HG03135 (cell line): ENCODE data around the gene LPAR3.

ENCODE experiments used
- ATAC-seq: cut with Tn5 transposase; IDR thresholded peaks from one replicate; pipeline ENCODE4 v1.9.1; 2021; ENCODE audit warnings: mild to moderate bottlenecking, moderate library complexity; ENCODE audit not compliant: unreplicated experiment

The LPAR3 gene

DNA sequence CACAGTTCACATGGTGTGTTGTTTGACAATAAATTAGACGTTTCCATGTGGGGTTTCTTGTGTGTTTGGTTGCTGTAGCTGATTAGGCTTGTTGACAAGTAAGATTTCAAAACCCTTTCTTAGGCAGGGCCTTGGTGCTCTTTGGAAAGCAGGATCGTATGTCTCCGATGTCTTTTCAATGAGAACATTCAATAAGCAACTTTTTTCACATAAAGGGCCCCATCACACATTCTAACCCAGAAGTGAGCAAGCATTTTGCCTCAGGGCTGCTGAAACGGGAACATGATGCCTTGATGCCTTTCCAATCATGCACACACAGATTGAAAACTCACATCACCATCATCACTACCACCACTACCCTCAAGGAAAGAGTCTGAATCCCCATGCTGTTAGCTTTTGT lies 33.1 kb downstream of the LPAR3 start:
- no peak for ATAC-seq

DNA sequence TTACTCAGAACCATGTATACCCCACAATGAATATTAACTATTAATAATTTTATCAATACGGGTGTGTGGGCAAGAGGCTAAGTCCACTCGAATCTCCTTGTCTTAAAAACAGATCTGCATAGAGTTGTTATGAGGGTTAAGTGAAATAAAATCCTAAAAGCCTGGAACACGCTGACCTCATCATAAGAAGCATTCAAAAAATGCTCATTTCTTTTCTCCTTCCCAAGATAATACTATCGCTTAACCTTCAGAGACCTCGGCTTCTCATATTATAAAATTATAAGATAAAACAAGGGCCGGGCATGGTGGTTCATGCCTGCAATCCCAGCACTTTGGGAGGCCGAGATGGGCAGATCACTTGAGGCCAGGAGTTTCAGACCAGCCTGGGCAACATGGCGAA lies 35.1 kb downstream of the LPAR3 start:
- ATAC-seq = no peak

DNA sequence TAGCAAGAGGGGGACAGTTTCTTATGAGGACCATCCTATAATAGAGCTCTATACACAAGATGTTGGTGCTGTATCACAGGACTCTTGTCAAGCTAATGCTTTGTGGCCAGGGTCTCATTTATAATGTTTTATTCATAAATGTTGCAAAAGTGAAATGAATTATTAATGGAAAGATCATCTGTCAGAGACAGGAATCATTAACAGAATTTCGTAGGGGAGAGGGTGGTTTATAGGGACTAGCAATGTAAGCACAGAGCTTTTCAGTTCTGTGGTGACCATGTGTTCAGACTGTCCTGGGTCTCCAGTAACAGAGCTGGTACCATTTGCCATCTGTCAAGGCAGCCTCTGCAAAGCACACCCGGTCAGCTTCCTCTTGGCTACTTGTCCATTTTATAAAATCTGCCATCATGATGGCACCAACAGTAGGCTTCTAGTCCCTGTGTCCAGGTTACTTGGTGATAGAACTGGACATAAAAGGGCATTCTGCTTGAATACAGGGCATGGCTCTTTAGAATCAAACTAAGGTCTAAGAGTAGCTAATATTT lies 36.2 kb downstream of the LPAR3 start:
- no peak for ATAC-seq

- no peak for ATAC-seq
These were observed 37.0 kb downstream of the LPAR3 start for GRCh38 chr1:84855691-84856630.

- no peak for ATAC-seq
These were observed 37.8 kb downstream of the LPAR3 start for GRCh38 chr1:84855168-84855567.

- ATAC-seq = peak; percentile 97
These were observed 39.0 kb downstream of the LPAR3 start for GRCh38 chr1:84853741-84854721.

GRCh38 chr1:84851839-84852238 lies 41.2 kb downstream of the LPAR3 start:
- ATAC-seq = no peak

GRCh38 chr1:84849357-84849975 lies 43.5 kb downstream of the LPAR3 start:
- ATAC-seq = no peak

DNA sequence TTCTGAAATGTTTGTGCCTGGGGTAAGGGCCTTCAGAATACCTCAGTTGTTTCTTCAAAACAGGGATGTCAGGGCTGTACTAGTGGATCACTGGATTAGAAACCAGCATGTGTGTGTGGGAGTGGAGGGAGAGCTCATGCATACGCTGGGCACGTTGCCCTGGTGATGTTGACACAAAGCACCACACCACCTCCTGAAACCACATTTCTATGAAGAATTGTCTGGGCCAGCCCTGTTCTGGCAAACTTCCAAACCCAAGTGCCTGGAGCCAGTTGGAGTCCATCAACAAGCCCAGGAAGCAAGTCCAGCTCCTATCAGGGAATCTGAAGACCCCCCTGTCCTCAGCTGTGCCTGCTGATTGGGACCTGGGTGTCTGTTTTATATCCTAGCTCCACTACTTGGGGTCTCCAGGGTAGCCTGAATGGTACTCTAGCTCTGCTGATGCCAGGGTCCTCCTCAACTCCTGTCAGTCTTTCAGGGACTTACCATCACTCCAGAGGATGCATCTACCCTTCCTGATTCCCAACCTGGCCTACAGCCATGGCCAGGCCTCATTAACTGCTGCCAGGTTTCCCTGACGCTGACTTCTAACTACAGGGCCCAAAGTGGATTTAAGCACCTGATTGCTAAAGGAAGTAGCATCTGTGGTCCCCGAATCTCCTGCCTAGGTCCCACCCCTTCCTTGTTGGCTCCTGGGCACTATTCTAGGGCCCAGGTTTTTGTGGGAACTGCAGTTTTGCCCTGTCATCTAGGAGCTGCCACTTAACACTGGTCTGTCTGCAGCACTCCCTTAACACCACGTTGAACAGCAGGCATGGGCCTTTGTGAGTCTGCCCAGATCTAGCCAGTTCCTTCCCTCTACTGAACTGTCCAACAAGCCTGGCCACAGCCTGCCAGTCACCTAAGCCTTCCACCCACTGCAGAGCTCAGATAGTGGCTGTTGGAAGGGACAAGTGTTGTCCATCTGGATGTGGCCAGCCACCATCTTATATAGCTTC lies 45.5 kb downstream of the LPAR3 start:
- ATAC-seq = no peak

GRCh38 chr1:84846387-84846786 lies 46.6 kb downstream of the LPAR3 start:
- ATAC-seq = no peak

DNA sequence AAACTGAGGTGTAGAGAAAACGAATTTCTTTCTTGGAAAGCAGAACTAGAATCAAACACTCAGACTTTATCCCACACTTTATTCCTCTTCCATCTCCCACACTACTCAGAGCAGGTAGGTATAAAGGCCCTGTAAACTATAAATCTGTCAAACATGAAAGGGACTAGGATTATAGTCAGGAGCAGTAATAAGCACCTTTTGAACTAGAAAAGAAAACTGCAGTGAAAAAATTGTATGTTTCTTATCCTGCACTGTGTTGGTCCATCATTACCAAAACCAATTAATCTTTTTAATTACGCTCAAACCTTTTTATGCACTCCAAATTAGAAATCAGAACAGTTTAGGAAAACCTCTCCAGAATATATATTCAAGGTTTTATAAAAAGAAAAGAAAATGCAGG lies 47.6 kb downstream of the LPAR3 start:
- ATAC-seq = no peak

DNA sequence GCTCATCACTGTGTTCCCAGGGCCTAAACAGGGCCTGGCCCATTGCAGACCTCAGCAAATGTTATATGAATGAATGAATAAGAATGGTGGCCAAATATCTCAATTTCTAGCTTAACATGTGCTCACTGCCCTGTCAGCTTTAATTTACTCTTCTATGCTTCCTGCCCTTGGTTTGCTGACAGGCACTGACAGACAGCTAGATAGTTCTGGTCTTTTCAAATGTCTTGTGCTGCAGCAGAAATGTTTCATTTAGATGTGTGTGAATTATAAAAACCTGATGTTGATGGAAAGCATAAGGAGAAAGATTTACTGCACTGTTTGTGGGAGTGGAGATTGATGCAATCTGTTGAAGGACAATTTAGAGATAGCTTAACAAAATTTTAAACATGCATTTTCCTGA lies 48.9 kb downstream of the LPAR3 start:
- no peak for ATAC-seq

DNA sequence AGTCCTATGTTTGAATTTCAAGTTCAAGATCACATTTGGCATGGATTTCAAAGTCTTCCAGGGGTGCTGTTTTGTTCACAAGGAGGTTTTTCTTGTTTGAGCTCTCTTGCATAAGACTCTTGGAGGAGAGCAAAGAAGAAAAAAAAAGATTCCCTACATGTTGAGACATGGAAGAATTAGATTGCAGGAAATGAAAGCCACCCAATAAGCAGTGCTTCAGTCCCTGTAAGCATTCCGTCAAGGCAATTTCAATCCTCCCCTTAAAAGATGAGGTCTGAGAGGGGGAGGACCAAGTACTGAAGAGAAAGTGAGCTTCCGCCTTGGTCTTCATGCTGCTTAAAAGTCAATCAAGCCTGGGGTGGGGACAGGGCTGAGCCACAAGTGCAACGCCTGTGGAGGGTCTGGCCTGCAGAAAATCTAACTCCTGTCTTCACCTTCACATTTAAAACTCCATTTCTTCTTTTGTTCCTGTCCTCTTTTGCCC lies 50.2 kb downstream of the LPAR3 start:
- no peak for ATAC-seq

- no peak for ATAC-seq
These were observed 51.0 kb downstream of the LPAR3 start for GRCh38 chr1:84841971-84842370.

GRCh38 chr1:84840346-84840745 lies 52.7 kb downstream of the LPAR3 start:
- ATAC-seq = no peak

- ATAC-seq = no peak
These were observed 53.5 kb downstream of the LPAR3 start for GRCh38 chr1:84839544-84839943.

GRCh38 chr1:84836145-84836544 lies 56.9 kb downstream of the LPAR3 start:
- no peak for ATAC-seq

- ATAC-seq = no peak
These were observed 57.8 kb downstream of the LPAR3 start for GRCh38 chr1:84835169-84835568.

DNA sequence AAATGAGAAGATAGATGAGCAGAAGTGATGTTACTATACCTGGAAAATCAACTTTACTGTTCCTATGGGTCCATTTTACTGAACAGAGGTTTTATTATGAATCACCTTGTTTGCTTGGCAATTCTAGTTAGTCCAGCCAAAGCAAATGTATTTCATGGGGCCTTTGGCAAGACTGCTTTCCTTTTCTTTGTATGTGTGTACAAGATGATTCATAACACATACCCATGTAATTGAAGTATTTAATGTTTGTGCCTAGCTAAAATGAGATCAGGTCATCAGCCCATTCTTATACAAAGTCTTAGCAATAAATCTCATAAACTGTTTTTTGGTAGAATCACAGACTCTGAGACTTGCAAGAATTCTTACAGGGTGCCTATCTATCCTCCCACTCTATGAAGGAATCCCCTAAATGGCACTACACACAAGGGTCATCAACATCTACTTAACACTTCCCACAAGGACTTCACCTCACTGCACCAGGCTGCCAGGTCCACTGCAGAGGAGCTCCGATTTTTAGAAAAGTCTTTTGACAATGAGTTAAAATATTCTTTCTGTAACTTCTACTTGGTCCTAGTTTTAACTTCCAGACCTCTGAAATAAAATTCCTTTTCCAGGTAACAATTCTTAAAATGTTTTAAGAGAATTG lies 58.5 kb downstream of the LPAR3 start:
- ATAC-seq = no peak
